Muscle layer of duodenum (tissue), 2 donors: ENCODE measurements around the gene FLG2.

ENCODE experiments used
- H3K27ac ChIP-seq: one replicate; pipeline ENCODE4 v1.7.0; 2013; ENCODE audit warnings: mild to moderate bottlenecking, low read length
- H3K27me3 ChIP-seq: one replicate; pipeline ENCODE4 v1.7.0; 2013; ENCODE audit warnings: low read depth, mild to moderate bottlenecking, control low read depth, low read length
- H3K36me3 ChIP-seq, 2 donors: one replicate each; pipeline ENCODE4 v1.7.0; 2013; ENCODE audit warnings: low read length in 2 of 2, control low read depth in 1 of 2, mild to moderate bottlenecking in 1 of 2; ENCODE audit not compliant: insufficient read depth in 2 of 2, control insufficient read depth in 1 of 2
- H3K4me1 ChIP-seq, 2 donors: one replicate each; pipeline ENCODE4 v1.7.0; 2013; ENCODE audit warnings: low read length in 2 of 2, mild to moderate bottlenecking in 2 of 2, control low read depth in 1 of 2, moderate library complexity in 1 of 2; ENCODE audit not compliant: insufficient read depth in 2 of 2, control insufficient read depth in 1 of 2
- H3K4me3 ChIP-seq, 2 donors: one replicate each; pipeline ENCODE4 v1.7.0; 2013; ENCODE audit warnings: low read length in 2 of 2, low read depth in 1 of 2, mild to moderate bottlenecking in 1 of 2
- H3K9me3 ChIP-seq, 2 donors: one replicate each; pipeline ENCODE4 v1.7.0; 2013; ENCODE audit warnings: low read length in 2 of 2, control low read depth in 1 of 2, mild to moderate bottlenecking in 1 of 2; ENCODE audit not compliant: control insufficient read depth in 1 of 2
- donor health status: healthy.

The FLG2 gene

GRCh38 chr1:152359906-152360305, at the start of gene FLG2:
TSS of gene FLG2 (minus strand) at chr1:152360006. CDS start at chr1:152358884, 1,122 bp downstream.
- H3K27me3 ChIP-seq: no peaks in the 10 kb centered on the region
- H3K27ac ChIP-seq: no peak within 1 kb of the TSS
- H3K4me3 ChIP-seq: no peak within 1 kb of the TSS
- no peaks in the 10 kb centered on the region for H3K36me3 ChIP-seq
- no peaks in the 10 kb centered on the region for H3K9me3 ChIP-seq
- no peaks in the 10 kb centered on the region for H3K4me1 ChIP-seq

- Histone ChIP-seq H3K27ac (no peak overlapping the region), H3K4me1 (no peaks in the 10 kb centered on the region), H3K4me3 (no peak overlapping the region), H3K27me3 (no peaks in the 10 kb centered on the region), H3K9me3 (no peaks in the 10 kb centered on the region), H3K36me3 (no peaks in the 10 kb centered on the region)
Observed at GRCh38 chr1:152408664-152409063, 48.9 kb upstream of the FLG2 start.

GRCh38 chr1:152398812-152399698, 39.2 kb upstream of the FLG2 start:
- Histone ChIP-seq H3K27ac (no peak overlapping the region), H3K4me1 (no peaks in the 10 kb centered on the region), H3K27me3 (no peaks in the 10 kb centered on the region), H3K4me3 (no peak overlapping the region), H3K9me3 (no peaks in the 10 kb centered on the region), H3K36me3 (no peaks in the 10 kb centered on the region)

- Histone ChIP-seq H3K9me3 (no peaks in the 10 kb centered on the region), H3K27me3 (no peaks in the 10 kb centered on the region), H3K4me3 (no peak overlapping the region), H3K27ac (no peak overlapping the region), H3K36me3 (no peaks in the 10 kb centered on the region), H3K4me1 (no peaks in the 10 kb centered on the region)
Observed at GRCh38 chr1:152397474-152397873, 37.7 kb upstream of the FLG2 start.

- no peaks in the 10 kb centered on the region for H3K27me3 ChIP-seq
- no peaks in the 10 kb centered on the region for H3K36me3 ChIP-seq
- H3K4me1 ChIP-seq: no peaks in the 10 kb centered on the region
Observed at GRCh38 chr1:152394151-152394550, 34.3 kb upstream of the FLG2 start.

GRCh38 chr1:152392909-152393308, 33.1 kb upstream of the FLG2 start:
- Histone ChIP-seq H3K4me1 (no peaks in the 10 kb centered on the region), H3K9me3 (no peaks in the 10 kb centered on the region), H3K4me3 (no peak overlapping the region), H3K27ac (no peak overlapping the region), H3K27me3 (no peaks in the 10 kb centered on the region), H3K36me3 (no peaks in the 10 kb centered on the region)

More at GRCh38 chr1:152394151-152394550, 34.3 kb upstream of the FLG2 start:
- H3K9me3 ChIP-seq: no peaks in the 10 kb centered on the region
- H3K4me3 ChIP-seq: no peak overlapping the region
- H3K27ac ChIP-seq: no peak overlapping the region

- H3K4me1 ChIP-seq: no peaks in the 10 kb centered on the region
- no peaks in the 10 kb centered on the region for H3K27me3 ChIP-seq
- H3K4me3 ChIP-seq: no peak overlapping the region
- H3K9me3 ChIP-seq: no peaks in the 10 kb centered on the region
- no peaks in the 10 kb centered on the region for H3K36me3 ChIP-seq
- no peak overlapping the region for H3K27ac ChIP-seq
Observed at GRCh38 chr1:152388889-152389288, 29.1 kb upstream of the FLG2 start.

- H3K36me3 ChIP-seq: no peaks in the 10 kb centered on the region
- no peaks in the 10 kb centered on the region for H3K4me1 ChIP-seq
- H3K4me3 ChIP-seq: no peak overlapping the region
- H3K27ac ChIP-seq: no peak overlapping the region
- H3K27me3 ChIP-seq: no peaks in the 10 kb centered on the region
- H3K9me3 ChIP-seq: peaks cover 0 to 2% of the 10 kb centered on the region in 2 donors
Observed at GRCh38 chr1:152386940-152387339, 27.1 kb upstream of the FLG2 start.

- Histone ChIP-seq H3K4me3 (no peak overlapping the region), H3K4me1 (no peaks in the 10 kb centered on the region), H3K27me3 (no peaks in the 10 kb centered on the region), H3K9me3 (peaks cover 0 to 2% of the 10 kb centered on the region in 2 donors), H3K27ac (no peak overlapping the region), H3K36me3 (no peaks in the 10 kb centered on the region)
Observed at GRCh38 chr1:152380932-152381331, 21.1 kb upstream of the FLG2 start.

GRCh38 chr1:152374451-152374850, 14.6 kb upstream of the FLG2 start:
- Histone ChIP-seq H3K36me3 (no peaks in the 10 kb centered on the region), H3K4me1 (no peaks in the 10 kb centered on the region), H3K9me3 (no peaks in the 10 kb centered on the region), H3K4me3 (no peak overlapping the region), H3K27ac (no peak overlapping the region), H3K27me3 (no peaks in the 10 kb centered on the region)

GRCh38 chr1:152372672-152373071, 12.9 kb upstream of the FLG2 start:
- Histone ChIP-seq H3K4me3 (no peak overlapping the region), H3K27ac (no peak overlapping the region), H3K4me1 (no peaks in the 10 kb centered on the region), H3K9me3 (no peaks in the 10 kb centered on the region), H3K27me3 (no peaks in the 10 kb centered on the region), H3K36me3 (no peaks in the 10 kb centered on the region)

GRCh38 chr1:152367436-152367835, 7.6 kb upstream of the FLG2 start:
- H3K27ac ChIP-seq: no peak overlapping the region

More at GRCh38 chr1:152367436-152367835, 7.6 kb upstream of the FLG2 start:
- H3K9me3 ChIP-seq: no peaks in the 10 kb centered on the region
- no peaks in the 10 kb centered on the region for H3K36me3 ChIP-seq
- H3K4me1 ChIP-seq: no peaks in the 10 kb centered on the region
- H3K4me3 ChIP-seq: no peak overlapping the region
- no peaks in the 10 kb centered on the region for H3K27me3 ChIP-seq
